GM15510 (cell line): ENCODE data around the gene DFFB.

Experiments
- POLR2A ChIP-seq: IDR thresholded peaks from 3 replicates; pipeline ENCODE4 v1.6.1; 2011; ENCODE audit warnings: borderline replicate concordance; ENCODE audit not compliant: insufficient read length; ENCODE audit errors: extremely low read depth

The DFFB gene

GRCh38 chr1:3852091-3852490 is 5.2 kb upstream of the DFFB start:
- no peak for TF ChIP-seq POLR2A

- no peak for TF ChIP-seq POLR2A
These were observed 4.4 kb upstream of the DFFB start for GRCh38 chr1:3852711-3853485.

GRCh38 chr1:3857791-3858129 is 484 bp downstream of the DFFB start:
- TF ChIP-seq POLR2A: no peak

GRCh38 chr1:3858231-3858981 is 1.1 kb downstream of the DFFB start:
- no peak for TF ChIP-seq POLR2A

GRCh38 chr1:3863231-3863935 is 6.1 kb downstream of the DFFB start:
- TF ChIP-seq POLR2A: no peak

- no peak for TF ChIP-seq POLR2A
These were observed 7.6 kb downstream of the DFFB start for GRCh38 chr1:3864884-3865283.

GRCh38 chr1:3865606-3866160 is 8.4 kb downstream of the DFFB start:
- TF ChIP-seq POLR2A: no peak

GRCh38 chr1:3868464-3869006 is 11.3 kb downstream of the DFFB start:
- no peak for TF ChIP-seq POLR2A

- TF ChIP-seq POLR2A: no peak
These were observed 12.6 kb downstream of the DFFB start for GRCh38 chr1:3869751-3870301.

- TF ChIP-seq POLR2A: no peak
These were observed 14.2 kb downstream of the DFFB start for GRCh38 chr1:3871451-3871805.

- TF ChIP-seq POLR2A: no peak
These were observed 15.3 kb downstream of the DFFB start for GRCh38 chr1:3872546-3872945.

GRCh38 chr1:3874736-3875135 is 17.5 kb downstream of the DFFB start:
- no peak for TF ChIP-seq POLR2A

GRCh38 chr1:3876716-3877115 is 19.4 kb downstream of the DFFB start:
- TF ChIP-seq POLR2A: no peak

GRCh38 chr1:3879099-3879498 is 21.8 kb downstream of the DFFB start:
- no peak for TF ChIP-seq POLR2A

GRCh38 chr1:3879787-3880428 is 22.6 kb downstream of the DFFB start:
- TF ChIP-seq POLR2A: no peak
